Fibroblast of lung (primary cell): ENCODE data around the gene ADAMTS17. TPM values are rescaled to one million over a fixed set of nuclear protein-coding genes. Genes with fewer than 3 reads are reported as not detected.

Source experiments
- DNase-seq, 2 donors: peaks; one replicate each; pipeline versions ENCODE4 v3.0.0 to v3.0.0-alpha.2; 2010; ENCODE audit warnings: low read depth in 2 of 2
- H2AFZ ChIP-seq: 2 replicates; pipeline ENCODE4 v1.5.1; 2012; ENCODE audit warnings: low read length, control low read depth, inconsistent platforms
- H3K27ac ChIP-seq: 2 replicates; pipeline ENCODE4 v1.5.1; 2011; ENCODE audit warnings: low read length, control low read depth; ENCODE audit not compliant: insufficient read depth
- H3K27me3 ChIP-seq: 2 replicates; pipeline ENCODE4 v1.5.1; 2011; ENCODE audit warnings: mild to moderate bottlenecking, low read length; ENCODE audit not compliant: control insufficient read depth, insufficient read depth
- H3K36me3 ChIP-seq: 2 replicates; pipeline ENCODE4 v1.5.1; 2011; ENCODE audit warnings: low read length; ENCODE audit not compliant: control insufficient read depth, insufficient read depth
- H3K4me1 ChIP-seq: 2 replicates; pipeline ENCODE4 v1.5.1; 2011; ENCODE audit warnings: low read length; ENCODE audit not compliant: control insufficient read depth, insufficient read depth; ENCODE audit errors: extremely low read depth
- H3K4me2 ChIP-seq: 2 replicates; pipeline ENCODE4 v1.5.1; 2011; ENCODE audit warnings: low read length, control low read depth; ENCODE audit not compliant: insufficient read depth; ENCODE audit errors: extremely low read depth
- H3K4me3 ChIP-seq, 4 experiments: fragments of 200-600 bp in 1 of 4; sonication (generic) in 1 of 4; replicated peaks in 1 of 4; 2 replicates each; pipeline ENCODE4 v1.5.1; 2011 to 2016; ENCODE audit warnings: low read length in 4 of 4, low read depth in 3 of 4, mild to moderate bottlenecking in 3 of 4, control low read depth in 2 of 4, inconsistent platforms in 1 of 4, mixed read lengths in 1 of 4; ENCODE audit not compliant: insufficient read depth in 1 of 4; ENCODE audit errors: control extremely low read depth in 1 of 4
- H3K79me2 ChIP-seq: 2 replicates; pipeline ENCODE4 v1.5.1; 2012; ENCODE audit warnings: mild to moderate bottlenecking, low read length, inconsistent platforms; ENCODE audit not compliant: control insufficient read depth, insufficient read depth
- H3K9ac ChIP-seq: 2 replicates; pipeline ENCODE4 v1.5.1; 2011; ENCODE audit warnings: mild to moderate bottlenecking, low read length, control low read depth; ENCODE audit not compliant: insufficient read depth
- H3K9me3 ChIP-seq: 2 replicates; pipeline ENCODE4 v1.5.1; 2012; ENCODE audit warnings: low read depth, low read length; ENCODE audit not compliant: control insufficient read depth, insufficient read depth
- H4K20me1 ChIP-seq: 2 replicates; pipeline ENCODE4 v1.5.1; 2011; ENCODE audit warnings: low read length; ENCODE audit not compliant: control insufficient read depth, insufficient read depth; ENCODE audit errors: extremely low read depth
- CTCF ChIP-seq, 2 donors: IDR thresholded peaks in 1 of 2; conservative IDR thresholded peaks in 1 of 2; 1 replicate in 1 of 2; 2 replicates in 1 of 2; pipeline ENCODE4 v1.5.1; 2011 to 2012; ENCODE audit warnings: low read length in 2 of 2, control low read depth in 1 of 2, inconsistent platforms in 1 of 2, low read depth in 1 of 2, mild to moderate bottlenecking in 1 of 2
- EZH2 ChIP-seq: IDR thresholded peaks from 2 replicates; pipeline ENCODE4 v1.5.1; 2012; ENCODE audit warnings: low read length, control low read depth, mild to moderate bottlenecking; ENCODE audit errors: missing control alignments
- polyA plus RNA-seq, 2 donors: library from polyadenylated mRNA; depleted of rRNA in 1 of 2; stranded (reverse) in 1 of 2; unstranded in 1 of 2; fragments of >200 nt; gene quantifications; 2 replicates each; pipeline ENCODE4 v1.2.1, GENCODE V29; 2011 to 2012; ENCODE audit warnings: missing spikeins in 1 of 2
- total RNA-seq: library from RNA; depleted of rRNA; stranded (reverse); fragments of >200 nt; gene quantifications from 2 replicates; pipeline ENCODE4 v1.2.1, GENCODE V29; 2014

ADAMTS17 gene
- total and polyA plus RNA-seq, 2 donors (not counting 1 experiment from before 2014, with no cell fraction given), result 0.09 to 0.17 TPM

DNA sequence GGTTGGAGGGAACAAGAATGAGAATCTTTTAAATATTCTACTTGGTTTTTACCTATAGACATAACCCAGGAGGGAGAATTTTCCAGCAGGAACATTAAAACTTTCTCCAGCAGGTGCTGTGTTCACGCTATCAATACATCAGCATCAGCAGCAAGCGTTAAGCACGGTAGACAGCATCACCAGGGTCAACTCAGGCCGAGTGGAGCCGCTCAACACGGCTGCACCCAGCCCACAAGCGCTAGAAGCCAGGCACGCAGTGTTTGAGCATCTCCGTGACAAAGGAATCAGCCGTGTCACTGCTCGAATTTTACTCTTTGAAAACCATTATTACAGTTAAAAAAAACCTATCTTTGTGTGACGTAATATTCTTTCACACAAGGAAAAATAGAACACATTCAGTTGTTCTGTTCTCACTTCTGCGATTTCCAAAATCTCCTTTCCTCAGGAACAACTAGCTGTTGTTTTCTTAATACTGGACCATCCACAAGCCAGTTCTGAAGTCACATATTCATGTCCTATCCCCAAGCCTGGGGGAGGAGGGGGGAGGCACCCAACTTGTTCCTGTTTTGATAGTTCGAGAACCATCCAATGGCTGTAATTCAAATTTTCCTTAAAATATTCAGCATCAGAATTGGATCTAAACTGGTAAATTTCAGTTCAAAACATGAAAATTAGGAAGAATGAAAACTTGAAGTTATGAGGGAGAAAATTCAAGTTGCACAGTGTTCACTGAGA lies 77.9 kb downstream of the ADAMTS17 start:
- Histone ChIP-seq H3K4me1 (no peaks in the 10 kb centered on the region), H3K4me2 (no peak overlapping the region), H2AFZ (no peak overlapping the region), H3K27me3 (no peaks in the 10 kb centered on the region), H3K4me3 (no peak overlapping the region), H3K9me3 (no peaks in the 10 kb centered on the region), H3K9ac (no peak overlapping the region), H3K79me2 (no peaks in the 10 kb centered on the region), H3K36me3 (no peaks in the 10 kb centered on the region), H4K20me1 (no peaks in the 10 kb centered on the region), H3K27ac (no peak overlapping the region)
- no peak for DNase-seq
- no peak for TF ChIP-seq CTCF (conservative IDR thresholded peaks at IDR 0.05 in 1 of 2, IDR thresholded peaks at IDR 0.05 in 1 of 2; ENCODE audit: low read depth in 1 of 2, low read length in 2 of 2)
- TF ChIP-seq EZH2, result no peak

GRCh38 chr15:100263031-100263430 lies 78.7 kb downstream of the ADAMTS17 start:
- Histone ChIP-seq H3K9ac (no peak overlapping the region), H3K9me3 (no peaks in the 10 kb centered on the region), H3K27me3 (no peaks in the 10 kb centered on the region), H3K36me3 (no peaks in the 10 kb centered on the region), H2AFZ (no peak overlapping the region), H3K4me1 (no peaks in the 10 kb centered on the region), H3K27ac (no peak overlapping the region), H3K79me2 (no peaks in the 10 kb centered on the region), H4K20me1 (no peaks in the 10 kb centered on the region), H3K4me2 (no peak overlapping the region), H3K4me3 (no peak overlapping the region)
- TF ChIP-seq EZH2 (no peak), CTCF (conservative IDR thresholded peaks at IDR 0.05 in 1 of 2, IDR thresholded peaks at IDR 0.05 in 1 of 2; ENCODE audit: low read depth in 1 of 2, low read length in 2 of 2) (no peak)
- DNase-seq, result no peak

GRCh38 chr15:100261302-100262240 lies 80.2 kb downstream of the ADAMTS17 start:
- H3K4me2 ChIP-seq, result no peak overlapping the region
- H3K4me3 ChIP-seq, result no peak overlapping the region
- no peaks in the 10 kb centered on the region for H4K20me1 ChIP-seq
- H3K79me2 ChIP-seq, result no peaks in the 10 kb centered on the region
- no peaks in the 10 kb centered on the region for H3K27me3 ChIP-seq
- no peak for DNase-seq
- H3K36me3 ChIP-seq, result no peaks in the 10 kb centered on the region
- H3K27ac ChIP-seq, result no peak overlapping the region
- H3K4me1 ChIP-seq, result no peaks in the 10 kb centered on the region
- no peaks in the 10 kb centered on the region for H3K9me3 ChIP-seq
- no peak for TF ChIP-seq CTCF (conservative IDR thresholded peaks at IDR 0.05 in 1 of 2, IDR thresholded peaks at IDR 0.05 in 1 of 2; ENCODE audit: low read depth in 1 of 2, low read length in 2 of 2)
- TF ChIP-seq EZH2, result no peak
- no peak overlapping the region for H2AFZ ChIP-seq
- no peak overlapping the region for H3K9ac ChIP-seq
